Measurements from ENCODE around the gene HNF4A.
"Not testable (repeated sequence)": the region's sequence is repeated elsewhere in the genome, so short reads cannot be mapped to it uniquely, and the experiment has no call there.

HNF4A gene

DNA sequence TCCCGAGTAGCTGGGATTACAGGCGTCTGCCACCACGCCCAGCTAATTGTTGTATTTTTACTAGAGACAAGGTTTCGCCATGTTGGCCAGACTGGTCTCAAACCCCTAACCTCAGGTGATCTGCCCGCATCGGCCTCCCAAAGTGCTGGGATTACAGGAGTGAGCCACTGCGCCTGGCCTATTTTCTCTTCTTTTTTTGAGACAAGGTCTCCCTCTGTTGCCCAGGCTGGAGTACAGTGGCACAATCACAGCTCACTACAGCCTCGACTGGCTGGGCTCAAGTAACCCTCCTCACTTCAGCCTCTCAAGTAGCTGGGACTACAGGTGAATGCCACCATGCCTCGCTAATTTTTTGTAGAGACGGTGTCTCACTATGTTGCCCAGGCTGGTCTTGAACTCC, 9.6 kb upstream of the HNF4A start:
- not testable (repeated sequence) for DNase-seq

GRCh38 chr20:44348168-44348659, 7.3 kb upstream of the HNF4A start:
- no peak for DNase-seq

DNA sequence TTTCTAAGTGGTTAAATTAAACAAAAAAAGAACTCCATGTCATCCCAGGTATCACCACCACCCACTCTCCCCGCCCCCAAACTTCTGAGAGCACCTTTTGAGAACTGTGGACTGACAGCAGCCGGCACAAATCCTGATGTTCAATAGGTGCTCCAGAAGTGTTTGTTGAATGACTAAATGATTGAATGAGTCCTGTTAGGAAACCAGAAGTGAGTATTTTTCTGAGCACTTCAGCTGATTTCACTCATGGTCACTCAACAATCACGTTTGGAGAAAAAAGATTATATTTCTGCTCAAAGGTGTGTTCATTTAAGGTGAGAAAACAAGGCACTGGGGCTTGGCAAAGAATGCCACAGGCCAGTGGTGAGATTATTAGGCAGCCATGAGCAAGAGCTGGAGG, 6.2 kb upstream of the HNF4A start:
- DNase-seq: no peak

GRCh38 chr20:44350567-44350966, 4.9 kb upstream of the HNF4A start:
- DNase-seq: no peak

GRCh38 chr20:44354979-44355497, 461 bp upstream of the HNF4A start:
- no peak for DNase-seq

DNA sequence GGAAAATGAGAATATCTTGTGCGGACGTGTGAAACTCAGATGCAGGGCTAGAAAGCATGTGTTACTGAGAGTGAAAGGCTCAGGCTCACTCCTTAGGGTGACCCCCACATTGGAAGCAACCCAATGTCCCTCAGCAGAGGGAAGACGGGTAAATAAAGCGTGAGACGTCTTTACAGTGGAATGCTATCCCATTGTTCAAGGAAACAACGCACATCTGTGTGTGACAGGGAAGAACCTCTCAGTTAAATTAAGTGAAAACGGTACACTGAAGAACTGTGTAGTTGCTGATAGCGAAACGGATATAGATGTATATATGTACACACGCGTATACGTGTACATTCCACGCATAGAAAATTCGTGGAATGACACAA, 839 bp downstream of the HNF4A start:
- DNase-seq: no peak

- no peak for DNase-seq
These were observed 1.5 kb downstream of the HNF4A start for GRCh38 chr20:44357020-44357419.

GRCh38 chr20:44357555-44358125, 2.1 kb downstream of the HNF4A start:
- no peak for DNase-seq

- DNase-seq: no peak
These were observed 3.3 kb downstream of the HNF4A start for GRCh38 chr20:44358776-44359175.

- no peak for DNase-seq
These were observed 4.7 kb downstream of the HNF4A start for GRCh38 chr20:44360221-44360620.

DNA sequence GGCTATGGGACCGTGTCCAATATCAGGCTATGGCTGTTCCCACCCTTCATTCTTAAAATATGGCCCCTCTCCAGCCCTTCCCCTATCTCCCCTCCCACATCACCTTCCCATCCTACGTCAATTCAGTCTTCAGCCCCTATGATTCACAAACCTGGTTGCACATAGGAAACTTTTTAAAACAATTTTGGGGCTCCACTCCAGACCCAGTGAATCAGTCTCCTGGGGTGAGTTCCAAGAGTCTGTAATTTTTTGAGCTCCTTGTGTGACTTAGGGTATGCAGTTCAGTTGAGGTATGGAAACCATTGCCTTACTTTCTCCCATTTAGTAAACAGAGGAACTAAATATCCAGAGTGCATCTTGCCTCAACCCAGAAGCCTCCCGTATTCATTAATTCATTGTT, 5.5 kb downstream of the HNF4A start:
- no peak for DNase-seq

DNA sequence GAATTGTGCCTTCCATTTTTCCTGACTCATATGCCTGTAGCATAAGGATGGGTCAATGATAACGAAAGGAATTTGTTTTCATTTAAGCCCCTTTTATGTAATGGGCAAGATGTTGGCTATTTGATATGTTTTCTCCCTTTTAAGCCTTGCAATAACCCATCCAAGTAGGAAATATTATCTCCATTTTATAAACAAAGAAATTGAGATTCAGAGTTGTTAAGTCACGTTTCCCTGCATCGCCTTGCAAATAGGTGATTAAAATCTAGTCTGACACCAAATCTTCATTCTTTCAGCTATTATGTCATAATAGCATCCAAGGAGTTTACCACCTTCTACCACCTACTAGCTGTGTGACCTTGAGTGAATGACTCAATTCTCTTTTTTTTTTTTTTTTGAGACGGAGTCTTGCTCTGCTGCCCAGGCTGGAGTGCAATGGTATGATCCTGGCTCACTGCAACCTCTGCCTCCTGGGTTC, 7.0 kb downstream of the HNF4A start:
- no peak for DNase-seq

DNA sequence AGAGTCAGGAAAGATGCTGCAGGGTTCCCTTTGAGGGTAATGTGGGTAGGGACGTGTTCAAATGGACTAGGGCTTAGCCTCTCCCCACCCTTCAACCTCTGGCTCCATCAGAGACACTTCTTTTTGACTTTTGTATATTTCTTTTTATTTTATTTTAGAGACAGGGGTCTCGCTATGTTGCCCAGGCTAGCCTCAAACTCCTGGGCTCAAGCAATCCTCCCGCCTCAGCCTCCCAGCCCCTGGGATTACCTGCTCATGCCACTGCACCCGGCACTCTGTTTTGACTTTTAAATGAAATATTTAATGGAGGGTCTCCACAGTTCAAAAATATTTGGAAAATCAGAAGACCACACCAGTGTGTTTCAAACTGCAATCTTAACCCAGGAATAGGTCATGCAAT, 8.6 kb downstream of the HNF4A start:
- DNase-seq: no peak

DNA sequence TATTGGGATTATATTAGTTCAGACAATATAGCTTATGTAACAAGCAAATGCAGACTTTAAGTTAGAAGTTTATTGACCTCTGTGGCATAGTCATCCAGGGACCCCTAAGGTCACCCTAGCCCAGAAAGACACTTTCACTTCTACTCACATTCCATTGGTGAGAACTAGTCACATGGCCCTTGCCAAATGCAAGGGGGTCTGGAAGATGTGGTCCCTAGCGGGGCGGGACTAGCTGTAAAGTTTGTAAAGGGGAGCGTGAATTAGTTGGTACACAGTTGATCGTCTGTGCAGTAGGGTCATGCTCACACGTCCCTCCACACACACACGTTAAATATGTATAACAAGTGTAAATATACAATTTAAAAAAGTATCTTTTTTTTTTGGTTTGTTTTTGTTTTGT, 9.3 kb downstream of the HNF4A start:
- no peak for DNase-seq

- no peak for DNase-seq
These were observed 12.2 kb downstream of the HNF4A start for GRCh38 chr20:44367746-44368145.

- DNase-seq: no peak
These were observed 15.2 kb downstream of the HNF4A start for GRCh38 chr20:44370639-44371218.

GRCh38 chr20:44382641-44383040, 27.1 kb downstream of the HNF4A start:
- DNase-seq: no peak

- peak; percentile 43 for DNase-seq
These were observed 29.0 kb downstream of the HNF4A start for GRCh38 chr20:44384423-44385027.

DNA sequence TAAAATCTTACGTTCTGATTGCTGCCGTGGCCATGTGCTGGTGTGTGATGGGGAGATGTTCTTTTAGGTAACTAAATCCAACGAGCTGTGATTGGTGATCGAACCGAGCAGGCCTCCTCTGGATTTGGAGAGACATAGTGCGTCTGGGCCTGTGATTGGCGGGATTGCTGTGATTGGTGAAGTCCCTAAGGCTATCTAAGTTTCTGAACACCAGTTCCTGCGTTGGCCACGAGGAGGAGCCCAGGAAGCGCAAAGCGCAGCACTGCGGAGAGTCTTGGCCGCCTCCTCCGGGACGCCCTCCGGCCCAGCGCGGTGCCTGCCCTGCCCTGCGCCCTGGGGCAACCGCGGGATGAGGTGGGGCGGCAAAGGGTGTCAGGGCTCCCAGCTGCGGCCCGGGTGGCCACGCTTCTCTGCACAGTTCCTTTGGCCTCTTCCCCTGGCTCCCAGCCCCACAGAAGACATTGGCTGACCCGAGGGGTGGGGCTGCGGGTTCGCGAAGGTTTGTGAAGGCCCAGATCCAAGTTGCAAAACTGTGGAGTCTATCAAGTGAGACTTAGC, 33.0 kb downstream of the HNF4A start:
- DNase-seq: peak; percentile 62

DNA sequence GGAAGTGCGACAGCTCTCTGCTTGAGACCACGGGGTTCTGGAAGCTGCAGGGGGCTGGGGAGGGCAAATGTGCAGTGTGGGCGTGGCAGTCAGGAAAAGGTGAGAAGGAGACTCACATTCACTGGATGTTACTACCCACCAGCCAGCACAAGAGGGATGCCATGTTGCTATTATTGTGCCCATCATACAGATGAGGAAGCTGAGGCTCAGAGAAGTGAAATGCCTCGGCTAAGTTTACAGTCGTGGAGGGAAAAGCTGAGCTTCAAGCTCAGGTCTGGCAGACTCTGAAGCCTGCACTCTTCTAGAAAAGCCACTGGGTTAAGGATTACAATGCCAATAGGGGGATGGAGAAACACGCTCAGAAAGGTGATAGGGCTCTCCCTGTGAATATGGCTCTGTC, 34.4 kb downstream of the HNF4A start:
- DNase-seq: no peak

GRCh38 chr20:44390280-44390679, 34.8 kb downstream of the HNF4A start:
- no peak for DNase-seq

DNA sequence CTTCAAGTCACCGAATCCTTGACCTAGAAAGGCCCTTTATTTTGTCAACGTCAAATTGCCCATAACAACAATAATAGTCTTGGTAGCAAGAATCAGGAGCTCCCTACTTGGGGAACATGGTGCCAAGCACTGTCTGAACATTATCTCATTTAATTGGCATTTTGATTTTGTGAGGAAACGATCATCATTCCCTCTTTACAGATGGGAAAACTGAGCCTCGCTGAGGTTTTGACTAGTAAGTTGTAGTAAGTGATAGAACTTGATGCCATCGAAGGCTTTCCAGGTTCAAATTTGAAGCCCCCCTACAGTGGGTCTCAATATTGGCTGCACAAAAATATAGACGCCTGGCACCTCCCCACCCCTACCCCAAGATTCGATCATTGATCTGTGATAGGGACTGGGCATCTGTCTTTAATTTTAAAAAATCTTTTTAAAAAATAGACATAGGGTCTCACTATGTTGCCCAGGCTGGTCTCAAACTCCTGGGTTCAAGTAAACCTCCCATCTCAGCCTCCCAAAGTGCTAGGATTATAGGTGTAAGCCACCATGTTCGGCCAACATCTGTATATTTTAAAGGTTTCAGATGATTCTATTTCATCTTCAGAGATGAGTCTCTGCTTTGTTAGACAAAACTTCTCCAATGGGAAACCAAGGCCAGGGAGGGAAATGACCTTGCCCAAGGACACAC, 36.7 kb downstream of the HNF4A start:
- no peak for DNase-seq

All from fibroblast of skin of abdomen (primary cell).